GM23338 (cell line): Measurements from ENCODE around the gene PTP4A2. TPM values are rescaled to one million over a fixed set of nuclear protein-coding genes. Genes with fewer than 3 reads are reported as not detected.
A peak's percentile ranks its signal among the peaks of the same experiment; 100 is the strongest.

Experiments
- ATAC-seq: fragments of 200-7000 bp; cut with Tn5 transposase; 3 replicates; pipeline ENCODE4 v1.9.1; 2020
- DNase-seq: peaks from one replicate; pipeline ENCODE4 v3.0.0-alpha.2; 2015; ENCODE audit warnings: low spot score
- H2AFZ ChIP-seq: fragments of 200-600 bp; sonication (generic); 2 replicates; pipeline ENCODE4 v1.8.0; 2016; ENCODE audit warnings: antibody characterized with exemption, mild to moderate bottlenecking, moderate library complexity
- H3F3A ChIP-seq: fragments of 200-600 bp; sonication (generic); replicated peaks from 2 replicates; pipeline ENCODE4 v1.8.0; 2017; ENCODE audit warnings: antibody characterized with exemption, mixed run types, low read depth
- H3K27ac ChIP-seq: fragments of 200-600 bp; sonication (generic); 2 replicates; pipeline ENCODE4 v1.6.1; 2016; ENCODE audit warnings: low read depth
- H3K27me3 ChIP-seq: fragments of 200-600 bp; sonication (generic); 2 replicates; pipeline ENCODE4 v1.8.0; 2016; ENCODE audit warnings: mild to moderate bottlenecking, mixed run types, moderate library complexity; ENCODE audit not compliant: insufficient read depth
- H3K36me3 ChIP-seq: fragments of 200-600 bp; sonication (generic); 2 replicates; pipeline ENCODE4 v1.8.0; 2016; ENCODE audit warnings: mild to moderate bottlenecking; ENCODE audit not compliant: insufficient read depth
- H3K4me1 ChIP-seq: fragments of 200-600 bp; sonication (generic); 2 replicates; pipeline ENCODE4 v1.8.0; 2016; ENCODE audit warnings: mild to moderate bottlenecking, moderate library complexity; ENCODE audit not compliant: insufficient read depth
- H3K4me2 ChIP-seq: fragments of 200-600 bp; sonication (generic); 2 replicates; pipeline ENCODE4 v1.7.1; 2017; ENCODE audit warnings: mixed run types
- H3K4me3 ChIP-seq: fragments of 200-600 bp; sonication (generic); 2 replicates; pipeline ENCODE4 v1.6.1; 2016; ENCODE audit warnings: mixed run types
- H3K79me2 ChIP-seq: fragments of 200-600 bp; sonication (generic); replicated peaks from 2 replicates; pipeline ENCODE4 v1.8.0; 2017; ENCODE audit warnings: mild to moderate bottlenecking; ENCODE audit not compliant: insufficient read depth
- H3K9me2 ChIP-seq: fragments of 200-600 bp; sonication (generic); 2 replicates; pipeline ENCODE4 v1.8.0; 2017; ENCODE audit not compliant: insufficient read depth
- H4K20me1 ChIP-seq: fragments of 200-600 bp; sonication (generic); replicated peaks from 2 replicates; pipeline ENCODE4 v1.8.0; 2017; ENCODE audit warnings: mild to moderate bottlenecking; ENCODE audit not compliant: insufficient read depth
- H3K27ac Mint-ChIP-seq: 2 replicates; pipeline ENCODE4 v1.8.0; 2020; ENCODE audit warnings: inconsistent platforms, mild to moderate bottlenecking, moderate library complexity, mixed read lengths
- H3K27me3 Mint-ChIP-seq: 3 replicates; pipeline ENCODE4 v1.8.0; 2022; ENCODE audit warnings: low read depth, mild to moderate bottlenecking, moderate library complexity, mixed read lengths, inconsistent platforms; ENCODE audit not compliant: insufficient read depth, poor library complexity
- H3K36me3 Mint-ChIP-seq: 3 replicates; pipeline ENCODE4 v1.8.0; 2021; ENCODE audit warnings: low read depth, mild to moderate bottlenecking, inconsistent platforms, moderate library complexity, mixed read lengths
- H3K4me1 Mint-ChIP-seq: 3 replicates; pipeline ENCODE4 v1.8.0; 2020; ENCODE audit warnings: mild to moderate bottlenecking, inconsistent platforms, mixed read lengths
- H3K4me3 Mint-ChIP-seq: 3 replicates; pipeline ENCODE4 v1.8.0; 2021; ENCODE audit warnings: moderate library complexity, mild to moderate bottlenecking, inconsistent platforms, mixed read lengths
- H3K9me3 Mint-ChIP-seq: 3 replicates; pipeline ENCODE4 v1.8.0; 2020; ENCODE audit warnings: moderate library complexity, mild to moderate bottlenecking, inconsistent platforms, mixed read lengths
- CREB1 ChIP-seq: fragments of 250-450 bp; sonication (Bioruptor Pico); IDR thresholded peaks from 2 replicates; pipeline ENCODE4 v1.5.0; 2020; ENCODE audit warnings: low read depth, mild to moderate bottlenecking, moderate library complexity
- EZH2 ChIP-seq: fragments of 200-600 bp; sonication (generic); IDR thresholded peaks from one replicate; pipeline ENCODE4 v1.8.0; 2017; ENCODE audit warnings: antibody characterized with exemption, mild to moderate bottlenecking, low read depth; ENCODE audit not compliant: unreplicated experiment
- EZH2phosphoT487 ChIP-seq: fragments of 200-600 bp; sonication (generic); IDR thresholded peaks from one replicate; pipeline ENCODE4 v1.8.1; 2018; ENCODE audit warnings: antibody characterized with exemption; ENCODE audit not compliant: unreplicated experiment
- JUNB ChIP-seq: IDR thresholded peaks from one replicate; pipeline ENCODE4 v1.6.1; 2016; ENCODE audit warnings: antibody characterized with exemption; ENCODE audit not compliant: unreplicated experiment
- NANOG ChIP-seq: IDR thresholded peaks from 2 replicates; pipeline ENCODE4 v1.6.1; 2016; ENCODE audit warnings: antibody characterized with exemption, borderline replicate concordance
- POLR2AphosphoS5 ChIP-seq: IDR thresholded peaks from 2 replicates; pipeline ENCODE4 v1.6.1; 2016; ENCODE audit warnings: antibody characterized with exemption, low read depth
- ZNF114 ChIP-seq: fragments of 250-450 bp; sonication (Bioruptor Pico); IDR thresholded peaks from 2 replicates; pipeline ENCODE4 v1.5.0; 2020; ENCODE audit warnings: mild to moderate bottlenecking, moderate library complexity
- polyA plus RNA-seq: library from polyadenylated mRNA; unstranded; fragments of >200 nt; fragmentation: Nextera tagmentation; extraction: Ambion mirVana; gene quantifications from 2 replicates; pipeline ENCODE4 v1.2.1, GENCODE V29; 2016
- total RNA-seq: library from RNA; depleted of rRNA; stranded (reverse); fragments of >200 nt; shearing (Covaris generic); gene quantifications from 2 replicates; pipeline ENCODE4 v1.2.3, GENCODE V29; 2014
- TF ChIP-seq, protein P1 (sequence below): IDR thresholded peaks from one replicate; pipeline ENCODE4 v1.6.1; 2018; ENCODE audit warnings: antibody characterized with exemption; ENCODE audit not compliant: unreplicated experiment
- TF ChIP-seq, protein P2 (sequence below): IDR thresholded peaks from 2 replicates; pipeline ENCODE4 v1.6.1; 2016; ENCODE audit warnings: antibody characterized with exemption

Gene PTP4A2
- total and polyA plus RNA-seq, 2 experiments from 2014 or later = 153 to 260 TPM

DNA sequence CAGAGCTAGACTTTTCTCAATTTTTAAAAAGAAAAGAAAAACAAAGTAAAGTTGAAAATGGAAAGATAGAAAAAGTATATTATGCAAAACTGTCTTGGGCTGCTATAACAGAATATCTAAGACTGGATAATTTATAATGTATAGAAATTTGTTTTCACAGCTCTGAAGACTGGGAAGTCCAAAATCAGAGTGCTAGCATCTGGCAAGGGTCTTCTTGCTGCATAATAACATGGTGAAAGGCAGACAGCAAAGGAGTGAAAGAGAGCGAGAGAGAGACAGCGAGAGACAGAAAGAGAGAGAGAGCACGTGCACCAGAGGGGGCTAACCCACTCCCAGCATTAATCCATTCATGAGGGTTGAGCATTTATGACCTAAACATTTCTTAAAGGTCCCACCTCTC is 63.2 kb downstream of the PTP4A2 start (continued):
- TF ChIP-seq, protein P1, sequence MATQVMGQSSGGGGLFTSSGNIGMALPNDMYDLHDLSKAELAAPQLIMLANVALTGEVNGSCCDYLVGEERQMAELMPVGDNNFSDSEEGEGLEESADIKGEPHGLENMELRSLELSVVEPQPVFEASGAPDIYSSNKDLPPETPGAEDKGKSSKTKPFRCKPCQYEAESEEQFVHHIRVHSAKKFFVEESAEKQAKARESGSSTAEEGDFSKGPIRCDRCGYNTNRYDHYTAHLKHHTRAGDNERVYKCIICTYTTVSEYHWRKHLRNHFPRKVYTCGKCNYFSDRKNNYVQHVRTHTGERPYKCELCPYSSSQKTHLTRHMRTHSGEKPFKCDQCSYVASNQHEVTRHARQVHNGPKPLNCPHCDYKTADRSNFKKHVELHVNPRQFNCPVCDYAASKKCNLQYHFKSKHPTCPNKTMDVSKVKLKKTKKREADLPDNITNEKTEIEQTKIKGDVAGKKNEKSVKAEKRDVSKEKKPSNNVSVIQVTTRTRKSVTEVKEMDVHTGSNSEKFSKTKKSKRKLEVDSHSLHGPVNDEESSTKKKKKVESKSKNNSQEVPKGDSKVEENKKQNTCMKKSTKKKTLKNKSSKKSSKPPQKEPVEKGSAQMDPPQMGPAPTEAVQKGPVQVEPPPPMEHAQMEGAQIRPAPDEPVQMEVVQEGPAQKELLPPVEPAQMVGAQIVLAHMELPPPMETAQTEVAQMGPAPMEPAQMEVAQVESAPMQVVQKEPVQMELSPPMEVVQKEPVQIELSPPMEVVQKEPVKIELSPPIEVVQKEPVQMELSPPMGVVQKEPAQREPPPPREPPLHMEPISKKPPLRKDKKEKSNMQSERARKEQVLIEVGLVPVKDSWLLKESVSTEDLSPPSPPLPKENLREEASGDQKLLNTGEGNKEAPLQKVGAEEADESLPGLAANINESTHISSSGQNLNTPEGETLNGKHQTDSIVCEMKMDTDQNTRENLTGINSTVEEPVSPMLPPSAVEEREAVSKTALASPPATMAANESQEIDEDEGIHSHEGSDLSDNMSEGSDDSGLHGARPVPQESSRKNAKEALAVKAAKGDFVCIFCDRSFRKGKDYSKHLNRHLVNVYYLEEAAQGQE = no peak
- TF ChIP-seq JUNB = no peak
- TF ChIP-seq NANOG = no peak
- no peak for TF ChIP-seq CREB1
- TF ChIP-seq EZH2 = no peak

DNA sequence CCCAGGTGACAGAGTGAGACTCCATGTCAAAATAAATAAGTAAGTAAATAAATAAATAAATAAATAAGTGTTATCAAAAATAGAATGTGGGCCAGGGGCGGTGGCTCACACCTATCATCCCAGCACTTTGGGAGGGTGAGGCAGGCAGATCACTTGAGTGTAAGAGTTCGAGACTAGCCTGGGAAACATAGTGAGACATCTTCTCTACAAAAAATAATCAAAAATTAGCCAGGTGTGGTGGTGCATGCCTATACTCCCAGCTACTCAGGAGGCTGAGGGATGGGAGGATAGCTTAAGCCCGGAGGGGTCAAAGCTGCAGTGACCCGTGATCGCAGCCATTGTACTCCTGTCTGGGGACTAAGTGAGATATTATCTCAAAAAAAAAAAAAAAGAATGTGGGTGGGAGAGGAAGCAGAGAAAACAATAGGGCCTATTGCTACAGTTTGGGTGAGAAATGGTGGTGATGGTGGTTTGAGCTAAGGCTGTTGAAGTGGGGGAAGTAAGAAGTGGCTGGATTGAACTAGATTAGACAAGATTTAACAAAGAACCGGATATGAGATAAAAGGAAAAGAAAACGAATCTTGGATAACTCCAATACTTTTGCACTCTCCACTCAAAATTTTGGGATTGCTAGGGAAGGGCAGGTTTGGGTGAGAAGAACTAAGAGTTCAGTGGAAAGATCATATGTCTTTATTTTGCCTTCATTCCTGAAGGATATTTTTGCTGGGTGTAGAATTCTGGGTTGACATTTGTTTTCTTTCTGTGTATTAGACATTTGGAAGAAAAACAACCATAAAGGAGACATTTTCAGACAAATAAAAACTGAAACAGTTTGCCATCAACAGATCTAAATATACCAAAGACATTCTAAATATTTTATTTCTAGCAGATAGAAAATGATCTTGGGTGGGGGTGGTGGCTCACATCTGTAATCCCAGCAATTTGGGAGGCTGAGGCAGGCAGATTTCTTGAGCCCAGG is 65.2 kb downstream of the PTP4A2 start:
- Histone ChIP-seq H3K36me3 (no peaks in the 10 kb centered on the region), H3K4me2 (no peak overlapping the region), H3K4me1 (no peaks in the 10 kb centered on the region), H2AFZ (0 out of 2 replicates have a peak overlapping the region, but pooled peaks have one; percentile 18), H3F3A (no peaks in the 10 kb centered on the region), H3K4me3 (no peak overlapping the region), H3K79me2 (no peaks in the 10 kb centered on the region), H3K27me3 (no peaks in the 10 kb centered on the region), H3K9me2 (no peaks in the 10 kb centered on the region), H3K27ac (no peak overlapping the region), H4K20me1 (no peaks in the 10 kb centered on the region)
- Mint-ChIP-seq H3K4me1 (no peaks in the 10 kb centered on the region), H3K4me3 (no peak overlapping the region), H3K27me3 (no peaks in the 10 kb centered on the region), H3K9me3 (no peaks in the 10 kb centered on the region), H3K27ac (no peak overlapping the region), H3K36me3 (no peaks in the 10 kb centered on the region)
- ATAC-seq = no peak
- no peak for DNase-seq
- no peak for TF ChIP-seq ZNF114
- no peak for TF ChIP-seq NANOG
- TF ChIP-seq CREB1 = no peak
- TF ChIP-seq POLR2AphosphoS5 = no peak
- TF ChIP-seq, protein P2, sequence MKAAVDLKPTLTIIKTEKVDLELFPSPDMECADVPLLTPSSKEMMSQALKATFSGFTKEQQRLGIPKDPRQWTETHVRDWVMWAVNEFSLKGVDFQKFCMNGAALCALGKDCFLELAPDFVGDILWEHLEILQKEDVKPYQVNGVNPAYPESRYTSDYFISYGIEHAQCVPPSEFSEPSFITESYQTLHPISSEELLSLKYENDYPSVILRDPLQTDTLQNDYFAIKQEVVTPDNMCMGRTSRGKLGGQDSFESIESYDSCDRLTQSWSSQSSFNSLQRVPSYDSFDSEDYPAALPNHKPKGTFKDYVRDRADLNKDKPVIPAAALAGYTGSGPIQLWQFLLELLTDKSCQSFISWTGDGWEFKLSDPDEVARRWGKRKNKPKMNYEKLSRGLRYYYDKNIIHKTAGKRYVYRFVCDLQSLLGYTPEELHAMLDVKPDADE = no peak
- TF ChIP-seq, protein P1 = no peak
- no peak for TF ChIP-seq EZH2phosphoT487
